ENCODE data around the gene CASQ2. TPM values are rescaled to one million over a fixed set of nuclear protein-coding genes. Genes with fewer than 3 reads are reported as not detected.
A peak's percentile ranks its signal among the peaks of the same experiment; 100 is the strongest.

CASQ2 gene
- total and polyA plus RNA-seq, 12 donors: 0.14 to 4.1 (median 0.34) TPM; not detected in 2

- peaks cover 0 to 6% of the 10 kb centered on the region in 2 donors for H3K36me3 ChIP-seq (replicated peaks in 1 of 2)
- intact Hi-C loops (cut with DNase I): no loop called here
- WGBS, 4 donors: 94 to 100% (median 98%) methylated on average over 1 of the region's 1 CpG
- peaks cover 16 to 22% of the 10 kb centered on the region in 2 donors for H3K4me1 ChIP-seq (replicated peaks in 1 of 2)
- H3K27me3 ChIP-seq: no peaks in the 10 kb centered on the region
- no peaks in the 10 kb centered on the region for H3K9me3 ChIP-seq (replicated peaks in 1 of 3)
- no peak for TF ChIP-seq CTCF (IDR thresholded peaks at IDR 0.05)
- no peak for TF ChIP-seq POLR2A (IDR thresholded peaks at IDR 0.05)
- H3K4me3 ChIP-seq: no peak overlapping the region
- H3K27ac ChIP-seq: no peak overlapping the region
- no peak for DNase-seq
Measured at GRCh38 chr1:115661157-115661556, 107.4 kb downstream of the CASQ2 start.

- Histone ChIP-seq H3K4me1 (replicated peaks in 1 of 2) (peaks cover 20 to 23% of the 10 kb centered on the region in 2 donors), H3K36me3 (replicated peaks in 1 of 2) (peaks cover 0 to 6% of the 10 kb centered on the region in 2 donors), H3K27ac (no peak overlapping the region), H3K9me3 (replicated peaks in 1 of 3) (no peaks in the 10 kb centered on the region), H3K4me3 (no peak overlapping the region), H3K27me3 (no peaks in the 10 kb centered on the region)
- TF ChIP-seq POLR2A (IDR thresholded peaks at IDR 0.05) (no peak), CTCF (IDR thresholded peaks at IDR 0.05) (no peak)
- 91 to 97% (median 95%) methylated on average over 5 of the region's 5 CpGs for WGBS, 4 donors
- no peak for DNase-seq
- intact Hi-C loops (cut with DNase I): no loop called here
Measured at GRCh38 chr1:115660151-115660550, 108.4 kb downstream of the CASQ2 start.

DNA sequence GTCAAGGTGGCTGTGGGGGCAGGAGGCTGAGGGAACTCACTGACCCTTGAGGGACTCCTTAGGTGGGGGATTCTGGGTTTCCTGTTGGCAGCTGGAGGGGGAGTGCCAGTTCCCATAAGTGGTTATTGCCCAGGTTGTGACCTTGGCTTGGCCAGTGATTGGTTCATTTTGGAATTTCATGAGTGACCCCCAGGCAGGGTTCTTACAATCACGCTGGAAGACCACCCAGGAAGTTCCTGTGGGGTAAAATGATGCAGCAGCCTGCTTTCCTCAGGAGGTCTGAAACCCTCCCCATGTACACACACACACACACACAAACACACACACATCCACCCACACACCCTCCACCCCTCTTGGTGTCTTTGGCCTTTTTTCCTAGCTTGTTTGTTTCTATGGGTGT, 109.9 kb downstream of the CASQ2 start:
- intact Hi-C loops (cut with DNase I): no loop called here
- Histone ChIP-seq H3K27ac (no peak overlapping the region), H3K36me3 (replicated peaks in 1 of 2) (peaks cover 0 to 6% of the 10 kb centered on the region in 2 donors), H3K9me3 (replicated peaks in 1 of 3) (no peaks in the 10 kb centered on the region), H3K4me3 (no peak overlapping the region), H3K4me1 (replicated peaks in 1 of 2) (peaks cover 31 to 35% of the 10 kb centered on the region in 2 donors), H3K27me3 (no peaks in the 10 kb centered on the region)
- WGBS, 4 donors: 67 to 83% (median 72%) methylated on average over 1 of the region's 1 CpG
- DNase-seq: no peak
- TF ChIP-seq POLR2A (IDR thresholded peaks at IDR 0.05): no peak
- no peak for TF ChIP-seq CTCF (IDR thresholded peaks at IDR 0.05)

GRCh38 chr1:115656461-115657077, 111.9 kb downstream of the CASQ2 start:
- Histone ChIP-seq H3K27me3 (no peaks in the 10 kb centered on the region), H3K4me1 (replicated peaks in 1 of 2) (peaks cover 36 to 49% of the 10 kb centered on the region in 2 donors), H3K4me3 (no peak overlapping the region), H3K9me3 (replicated peaks in 1 of 3) (no peaks in the 10 kb centered on the region), H3K36me3 (replicated peaks in 1 of 2) (peaks cover 0 to 6% of the 10 kb centered on the region in 2 donors), H3K27ac (no peak overlapping the region)
- intact Hi-C loops (cut with DNase I): no loop called here
- WGBS, 4 donors: 45 to 55% (median 48%) methylated on average over 5 of the region's 5 CpGs
- no peak for TF ChIP-seq POLR2A (IDR thresholded peaks at IDR 0.05)
- peak in 6 of 7 donors; percentile 32 to 84 (median 59) for DNase-seq

DNA sequence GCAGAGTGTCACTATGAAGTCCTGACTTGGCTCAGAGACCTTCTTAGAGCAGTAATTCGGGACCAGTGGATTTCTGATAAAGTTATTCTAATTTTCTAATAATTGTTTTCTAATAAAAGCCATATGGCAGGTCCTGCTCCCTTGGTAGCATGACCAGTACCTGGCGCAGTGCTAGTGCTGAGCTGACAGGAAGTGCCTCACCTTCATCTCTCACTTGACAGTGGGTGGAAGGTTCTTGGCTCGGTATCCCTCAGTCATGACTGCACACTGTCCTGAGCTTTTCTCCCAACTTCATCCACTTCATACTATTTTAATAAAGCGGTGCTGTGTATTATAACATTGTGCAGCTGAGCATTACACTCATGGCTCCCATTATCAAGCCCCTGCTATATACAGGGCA, 112.6 kb downstream of the CASQ2 start:
- Histone ChIP-seq H3K27me3 (no peaks in the 10 kb centered on the region), H3K9me3 (replicated peaks in 1 of 3) (no peaks in the 10 kb centered on the region), H3K4me1 (replicated peaks in 1 of 2) (peaks cover 36 to 49% of the 10 kb centered on the region in 2 donors), H3K36me3 (replicated peaks in 1 of 2) (peaks cover 0 to 6% of the 10 kb centered on the region in 2 donors), H3K4me3 (no peak overlapping the region), H3K27ac (peak overlapping the region in 3 of 5 donors; percentile 68 to 80 (median 76))
- TF ChIP-seq POLR2A (IDR thresholded peaks at IDR 0.05): no peak
- TF ChIP-seq CTCF (IDR thresholded peaks at IDR 0.05): no peak
- intact Hi-C loops (cut with DNase I): no loop called here
- no peak for DNase-seq
- WGBS, 4 donors: 68 to 90% (median 85%) methylated on average over 4 of the region's 4 CpGs
